Muscle of arm (tissue), 12 donors: ENCODE results near the gene MAZ. TPM values are rescaled to one million over a fixed set of nuclear protein-coding genes. Genes with fewer than 3 reads are reported as not detected.

Source experiments
- DNase-seq: peaks from one replicate; pipeline ENCODE4 v3.0.0-alpha.2; 2013
- polyA plus RNA-seq, 12 donors: library from polyadenylated mRNA; unstranded; fragments of 120-200 nt; gene quantifications; one replicate each; pipeline ENCODE4 v1.2.1, GENCODE V29; 2013; ENCODE audit not compliant: insufficient read length in 12 of 12

Gene MAZ
- polyA plus RNA-seq, 12 donors: 185 to 364 (median 230) TPM; not detected in 1

DNA sequence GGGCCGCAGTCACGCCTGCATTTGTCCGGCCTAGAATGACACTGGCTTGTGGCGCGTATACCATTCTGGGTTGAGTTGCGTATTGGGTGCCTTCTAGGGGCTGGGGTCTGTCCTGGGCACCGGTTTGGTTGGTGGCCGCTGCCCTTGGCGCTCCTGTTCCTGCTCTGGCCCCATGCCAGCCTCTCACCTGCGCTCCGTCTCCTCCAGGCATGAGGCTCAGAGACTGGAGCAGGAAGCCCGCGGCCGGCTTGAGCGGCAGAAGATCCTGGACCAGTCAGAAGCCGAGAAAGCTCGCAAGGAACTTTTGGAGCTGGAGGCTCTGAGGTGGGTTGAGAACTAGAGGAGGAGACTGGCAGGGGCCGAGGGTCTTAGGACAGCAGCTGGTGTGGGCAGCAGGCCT, 39.3 kb downstream of the MAZ start:
- DNase-seq: no peak

DNA sequence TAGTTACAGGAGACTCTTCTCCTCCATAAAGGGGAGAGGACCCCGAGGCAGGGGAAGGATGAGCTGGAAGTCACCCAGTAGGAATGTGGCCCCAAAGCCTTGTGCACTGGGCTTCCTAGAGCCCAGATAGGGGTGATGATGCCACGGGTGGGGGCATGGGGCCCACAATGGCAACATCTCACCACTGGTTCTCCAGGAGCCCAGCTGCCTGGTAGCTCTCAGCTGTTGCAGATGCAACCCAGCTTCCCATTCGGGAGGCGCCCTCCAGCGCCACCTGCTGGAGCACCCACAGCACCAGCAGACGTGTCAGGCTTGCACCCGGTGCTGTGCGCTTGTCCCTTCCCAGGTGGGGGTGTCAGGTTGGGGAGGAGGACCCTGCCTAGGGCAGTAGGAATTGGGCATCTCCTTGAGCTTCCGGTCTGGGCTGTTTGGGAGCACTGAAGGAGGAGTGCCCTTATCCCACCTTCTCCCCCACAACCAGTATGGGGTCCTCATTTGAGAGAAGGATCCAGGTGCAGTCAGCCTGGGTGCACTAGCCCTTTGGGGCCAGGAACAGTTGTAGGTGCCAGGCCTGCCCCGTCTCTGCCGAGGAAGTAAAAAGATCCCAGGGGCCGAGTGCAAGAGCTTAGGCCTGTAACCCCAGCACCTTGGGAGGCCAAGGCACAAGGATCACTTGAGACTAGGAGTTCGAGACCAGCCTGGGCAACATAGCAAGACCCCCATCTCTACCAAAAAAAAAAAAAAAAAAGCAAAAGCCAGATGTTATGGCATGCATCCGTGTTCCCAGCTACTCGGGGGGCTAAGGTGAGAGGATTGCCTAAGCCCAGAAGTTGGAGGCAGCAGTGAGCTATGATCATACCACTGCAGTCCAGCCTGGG, 42.3 kb downstream of the MAZ start:
- peak; percentile 41 for DNase-seq

DNA sequence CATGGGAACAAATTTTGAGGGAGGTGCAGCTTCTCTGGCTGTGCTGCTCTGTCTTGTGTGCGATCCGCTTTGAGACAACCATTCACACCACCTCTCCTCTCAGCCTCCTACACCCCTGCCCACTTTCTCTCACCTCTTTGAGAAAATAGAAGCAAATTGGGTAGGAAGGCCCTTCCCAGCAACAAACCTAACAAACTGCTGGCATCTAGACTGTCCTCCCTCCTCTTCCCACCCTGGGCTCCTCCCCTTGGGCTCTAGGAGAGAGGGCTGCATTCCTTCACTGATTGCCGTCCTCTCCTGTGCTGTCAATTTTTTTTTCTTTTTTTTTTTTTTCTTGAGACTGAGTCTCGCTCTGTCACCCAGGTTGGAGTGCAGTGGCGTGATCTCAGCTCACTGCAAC, 43.2 kb downstream of the MAZ start:
- no peak for DNase-seq

DNA sequence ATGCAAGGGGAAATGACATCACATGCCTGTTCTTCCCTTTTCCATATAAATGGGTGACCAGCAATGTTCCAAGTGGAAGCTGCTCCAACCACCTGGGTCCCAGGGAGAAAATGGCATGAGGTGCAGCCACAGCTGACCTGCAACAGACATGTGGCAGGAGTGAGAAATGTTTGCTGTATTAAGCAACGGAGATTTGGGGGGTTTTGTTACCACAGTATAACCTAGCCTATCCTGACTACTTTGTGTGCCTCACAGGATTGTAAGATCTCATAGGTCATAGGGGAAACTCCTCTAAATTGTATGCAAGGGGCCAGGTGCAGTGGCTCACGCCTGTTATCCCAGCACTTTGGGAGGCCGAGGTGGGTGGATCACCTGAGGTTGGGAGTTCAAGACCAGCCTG, 44.7 kb downstream of the MAZ start:
- DNase-seq: no peak

DNA sequence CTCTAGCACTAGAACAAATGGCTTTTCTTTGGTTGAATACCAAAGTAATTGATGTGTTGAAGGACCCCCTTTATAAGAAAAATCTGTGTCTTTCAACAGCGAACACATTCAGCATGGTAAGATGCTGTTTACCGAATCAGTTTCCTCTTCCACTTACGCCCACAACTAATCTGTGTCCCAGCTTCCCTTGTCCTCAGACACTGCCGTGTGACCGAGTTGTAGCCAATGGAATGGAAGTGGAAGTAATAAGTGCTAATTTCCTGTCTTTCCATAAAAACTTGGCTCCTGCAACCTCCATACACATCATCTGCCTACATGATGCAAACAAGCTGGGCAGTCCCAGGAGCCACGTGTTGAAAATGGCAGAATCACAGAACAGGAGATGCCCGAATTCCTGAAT, 46.3 kb downstream of the MAZ start:
- peak; percentile 35 for DNase-seq

DNA sequence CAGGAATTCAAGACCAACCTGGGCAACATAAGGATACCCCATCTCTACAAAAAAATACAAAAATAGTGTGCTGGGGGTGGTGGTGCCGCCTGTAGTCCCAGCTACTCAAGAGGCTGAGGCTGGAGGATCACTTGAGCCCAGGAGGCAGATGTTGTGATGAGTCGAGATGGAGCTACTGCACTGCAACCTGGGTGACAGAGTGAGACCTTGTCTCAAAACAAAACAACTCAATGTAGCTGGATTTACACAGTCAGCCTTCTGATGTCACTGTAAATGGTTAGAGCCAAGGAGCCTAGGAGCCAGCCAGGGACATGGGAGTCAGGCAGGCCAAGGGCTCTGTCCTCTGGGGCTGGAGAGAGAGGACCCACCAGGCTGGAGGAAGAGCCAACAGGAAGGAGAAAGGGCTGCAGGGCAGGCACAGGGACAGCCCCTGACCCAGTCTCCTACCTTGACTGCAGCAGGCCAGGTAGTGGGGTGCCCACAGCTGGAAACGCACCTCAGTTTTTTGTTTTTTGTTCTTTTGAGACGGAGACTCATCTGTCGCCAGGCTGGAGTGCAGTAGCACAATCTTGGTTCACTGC, 48.3 kb downstream of the MAZ start:
- no peak for DNase-seq

DNA sequence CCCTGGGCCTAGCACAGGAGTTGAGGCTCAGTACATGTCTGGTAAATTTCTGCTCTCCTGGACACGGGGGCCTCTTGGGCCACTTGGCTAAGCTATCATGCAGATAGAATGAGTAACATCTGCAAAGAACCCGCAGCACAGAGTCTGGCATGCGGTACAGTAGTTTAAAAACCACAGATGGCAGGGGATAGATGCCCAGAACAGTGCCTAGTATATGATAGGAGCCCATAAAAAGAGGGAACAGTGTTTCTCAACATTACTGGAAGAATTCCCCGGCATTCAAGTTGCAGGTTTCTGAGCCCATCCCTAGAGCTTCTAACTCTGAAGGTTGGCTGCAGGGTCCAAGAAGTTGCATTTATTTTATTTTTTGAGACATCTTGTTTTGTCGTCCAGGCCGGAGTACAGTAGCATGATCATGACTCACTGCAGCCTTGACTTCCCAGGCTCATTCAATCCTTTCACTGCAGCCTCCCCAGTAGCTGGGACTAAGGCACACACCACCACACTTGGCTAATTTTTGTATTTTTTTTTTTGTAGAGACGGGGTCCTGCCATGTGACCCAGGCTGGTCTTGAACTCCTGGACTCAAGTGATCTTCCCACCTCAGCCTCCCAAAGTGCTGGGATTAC, 50.9 kb downstream of the MAZ start:
- DNase-seq: no peak

DNA sequence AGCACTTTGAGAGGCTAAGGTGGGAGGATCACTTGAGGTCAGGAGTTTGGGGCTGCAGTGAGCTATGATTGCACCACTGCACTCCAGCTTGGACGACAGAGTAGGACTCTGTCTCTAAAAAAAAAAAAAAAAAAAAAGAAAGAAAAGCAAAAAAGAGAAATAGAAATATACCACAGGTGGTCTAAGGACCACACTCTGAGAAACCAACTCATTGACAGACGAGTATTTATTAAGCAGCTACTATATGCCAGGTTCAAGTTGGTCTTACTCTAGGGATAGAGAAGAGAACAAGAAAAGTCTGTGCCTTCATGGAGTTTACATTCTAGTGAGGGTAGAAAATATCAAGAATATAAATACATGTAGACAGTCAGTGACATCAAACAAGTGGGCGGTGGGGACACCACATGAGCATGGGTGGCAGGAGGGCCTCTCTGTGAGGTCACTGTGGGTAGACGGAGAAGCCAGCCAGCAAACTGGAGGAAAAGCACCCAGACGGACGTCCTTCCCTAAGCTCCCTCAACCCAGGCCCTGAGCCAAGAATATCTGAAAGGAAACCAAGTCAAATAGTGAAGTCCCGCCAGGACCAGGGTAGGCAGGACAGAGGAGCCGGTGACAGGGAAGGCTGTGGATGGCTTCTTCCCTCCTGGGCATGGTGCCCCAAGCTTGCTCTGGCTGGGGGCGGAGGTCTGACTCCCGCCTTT, 52.0 kb downstream of the MAZ start:
- no peak for DNase-seq

DNA sequence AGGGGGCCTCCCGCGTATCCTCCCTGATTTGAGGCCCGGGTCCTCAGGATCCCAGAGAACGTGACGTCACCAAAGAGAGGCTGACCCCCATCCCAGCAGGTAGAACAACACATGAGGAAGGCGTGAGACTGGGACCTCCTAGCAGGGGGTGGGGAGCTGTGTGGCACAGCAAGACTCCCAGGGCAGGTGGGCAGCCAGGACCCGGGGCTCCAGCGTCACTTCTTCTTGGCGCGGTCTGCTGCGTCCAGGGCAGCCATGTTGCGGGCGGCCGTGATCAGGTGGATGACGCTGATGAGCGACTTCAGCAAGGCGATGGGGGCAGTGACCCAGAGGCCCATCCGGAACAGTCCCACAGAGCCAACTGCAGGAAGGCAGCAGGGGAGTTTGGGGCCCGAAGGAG, 52.6 kb downstream of the MAZ start:
- DNase-seq: no peak

DNA sequence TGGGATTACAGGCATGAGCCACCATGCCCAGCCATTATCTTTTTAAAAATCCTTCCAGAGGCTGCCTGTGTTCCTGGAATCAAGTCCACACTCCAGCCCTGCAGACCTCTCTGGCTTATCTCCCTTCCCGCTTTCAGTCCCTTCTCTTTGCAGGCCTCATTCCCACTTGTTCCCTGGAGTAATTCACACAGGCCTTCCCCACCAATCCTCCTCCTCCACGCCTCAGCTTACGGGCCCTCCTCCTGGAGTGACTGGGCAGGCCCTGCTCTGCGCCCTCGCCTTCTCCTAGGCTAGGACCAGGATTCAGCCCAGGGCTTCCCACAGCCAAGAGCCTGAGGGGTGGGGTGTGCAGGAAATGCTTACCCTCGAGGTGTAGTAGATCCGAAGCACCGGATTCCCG, 53.9 kb downstream of the MAZ start:
- DNase-seq: no peak

Other genes with a start within 250 kb of the MAZ start
- gene SPN, start 143.3 kb upstream of the MAZ start, polyA plus RNA-seq: 1 to 10 TPM in 3 of 12 donors, under 1 TPM in 7, not detected in 2; 0.72 to 8.2 (median 0.88) TPM
- 100 to 1,000 TPM in 1 of 12 donors, 10 to 100 TPM in 10, not detected in 1; 42.0 to 115 (median 54.3) TPM for gene QPRT, start 127.3 kb upstream of the MAZ start, polyA plus RNA-seq
- 1 to 10 TPM in 1 of 12 donors, under 1 TPM in 9, not detected in 2; 0.10 to 1.4 (median 0.25) TPM for gene C16orf54, start 60.5 kb upstream of the MAZ start, polyA plus RNA-seq
- gene ZG16, start 28.3 kb upstream of the MAZ start, polyA plus RNA-seq: 1 to 10 TPM in 1 of 12 donors, under 1 TPM in 1, not detected in 10; 0.05 to 4.4 TPM
- gene KIF22, start 15.8 kb upstream of the MAZ start, polyA plus RNA-seq: 10 to 100 TPM in 11 of 12 donors, not detected in 1; 23.1 to 55.3 (median 33.6) TPM
- gene PRRT2, start 5.7 kb downstream of the MAZ start, polyA plus RNA-seq: 10 to 100 TPM in 10 of 12 donors, 1 to 10 TPM in 1, not detected in 1; 9.3 to 42.8 (median 13.9) TPM
- gene PAGR1, start 9.6 kb downstream of the MAZ start, polyA plus RNA-seq: 10 to 100 TPM in 11 of 12 donors, not detected in 1; 22.9 to 47.7 (median 28.2) TPM
- 100 to 1,000 TPM in 1 of 12 donors, 10 to 100 TPM in 10, not detected in 1; 11.5 to 112 (median 18.7) TPM for gene MVP, start 13.9 kb downstream of the MAZ start, polyA plus RNA-seq
- gene CDIPT, start 56.7 kb downstream of the MAZ start, polyA plus RNA-seq: 10 to 100 TPM in 11 of 12 donors, not detected in 1; 32.1 to 48.9 (median 40.2) TPM
- 1 to 10 TPM in 10 of 12 donors, under 1 TPM in 1, not detected in 1; 0.99 to 9.6 (median 1.5) TPM for gene SEZ6L2, start 93.0 kb downstream of the MAZ start, polyA plus RNA-seq
- gene ASPHD1, start 94.0 kb downstream of the MAZ start, polyA plus RNA-seq: 10 to 100 TPM in 1 of 12 donors, under 1 TPM in 9, not detected in 2; 0.27 to 10.5 (median 0.32) TPM
- 10 to 100 TPM in 6 of 12 donors, 1 to 10 TPM in 5, not detected in 1; 7.6 to 21.0 (median 10.7) TPM for gene KCTD13, start 119.7 kb downstream of the MAZ start, polyA plus RNA-seq
- gene TMEM219, start 155.6 kb downstream of the MAZ start, polyA plus RNA-seq: 10 to 100 TPM in 11 of 12 donors, not detected in 1; 54.9 to 69.3 (median 60.5) TPM
- gene TAOK2, start 167.3 kb downstream of the MAZ start, polyA plus RNA-seq: 10 to 100 TPM in 11 of 12 donors, not detected in 1; 24.9 to 47.2 (median 31.2) TPM
- gene HIRIP3, start 189.1 kb downstream of the MAZ start, polyA plus RNA-seq: 10 to 100 TPM in 11 of 12 donors, not detected in 1; 10.2 to 15.6 (median 12.0) TPM
- gene INO80E, start 189.7 kb downstream of the MAZ start, polyA plus RNA-seq: 10 to 100 TPM in 11 of 12 donors, not detected in 1; 24.0 to 62.2 (median 32.7) TPM
- 1 to 10 TPM in 4 of 12 donors, under 1 TPM in 6, not detected in 2; 0.30 to 1.4 (median 0.94) TPM for gene DOC2A, start 204.5 kb downstream of the MAZ start, polyA plus RNA-seq
- gene C16orf92, start 216.7 kb downstream of the MAZ start, polyA plus RNA-seq: not detected
- 1 to 10 TPM in 5 of 12 donors, under 1 TPM in 6, not detected in 1; 0.42 to 7.5 (median 0.80) TPM for gene TLCD3B, start 224.7 kb downstream of the MAZ start, polyA plus RNA-seq